GM06990 (cell line): Measurements from ENCODE around the gene SLC34A1.

Source experiments
- DNase-seq: peaks from one replicate; pipeline ENCODE4 v3.0.0-alpha.2; 2011; ENCODE audit not compliant: insufficient read length; ENCODE audit errors: extremely low read depth
- H3K27me3 ChIP-seq: replicated peaks from 2 replicates; pipeline ENCODE4 v1.6.0; 2011; ENCODE audit warnings: low read length; ENCODE audit not compliant: control insufficient read depth, insufficient read depth
- H3K36me3 ChIP-seq: 2 replicates; pipeline ENCODE4 v1.5.1; 2011; ENCODE audit warnings: low read length; ENCODE audit not compliant: control insufficient read depth, insufficient read depth
- H3K4me3 ChIP-seq: replicated peaks from 2 replicates; pipeline ENCODE4 v1.5.1; 2011; ENCODE audit warnings: low read depth, mild to moderate bottlenecking, control low read depth, low read length
- CTCF ChIP-seq: IDR thresholded peaks from 2 replicates; pipeline ENCODE4 v1.5.1; 2011; ENCODE audit warnings: low read length, control low read depth, mild to moderate bottlenecking, inconsistent platforms; ENCODE audit not compliant: insufficient read depth, poor library complexity, severe bottlenecking

The SLC34A1 gene

DNA sequence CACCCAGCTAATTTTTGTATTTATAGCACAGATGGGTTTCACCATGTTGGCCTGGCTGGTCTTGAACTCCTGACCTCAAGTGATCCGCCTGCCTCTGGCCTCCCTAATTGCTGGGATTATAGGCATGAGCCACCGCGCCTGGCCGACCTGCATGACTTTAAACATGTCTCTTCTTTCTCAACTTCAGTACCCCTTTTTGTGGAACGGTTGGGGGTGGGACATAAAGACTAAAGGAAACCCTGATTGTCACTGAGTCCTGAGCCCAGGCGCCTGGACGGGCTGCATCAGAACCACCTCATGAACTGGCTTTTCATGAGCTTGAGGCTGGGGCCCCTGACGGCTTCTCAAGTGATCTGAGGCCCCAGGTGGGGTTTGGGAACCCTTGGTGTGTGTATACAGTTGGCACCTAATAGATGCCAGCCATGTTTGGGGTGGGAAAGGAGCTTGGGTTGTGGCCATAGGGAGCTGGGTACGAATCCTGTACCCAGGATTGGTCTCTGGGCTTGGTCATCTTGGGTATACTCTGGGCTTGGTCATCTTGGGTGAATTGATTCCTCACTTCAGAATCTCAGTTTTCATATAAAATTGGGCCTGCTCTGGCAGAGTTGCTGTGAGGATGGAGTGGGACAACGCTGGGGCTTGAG lies 44.5 kb downstream of the SLC34A1 start:
- Histone ChIP-seq H3K4me3 (peak overlapping the region; percentile 86), H3K27me3 (no peaks in the 10 kb centered on the region), H3K36me3 (peaks cover 23% of the 10 kb centered on the region)
- no peak for TF ChIP-seq CTCF
- no peak for DNase-seq

GRCh38 chr5:177429248-177430040 lies 45.2 kb downstream of the SLC34A1 start:
- Histone ChIP-seq H3K36me3 (peaks cover 29% of the 10 kb centered on the region), H3K4me3 (peak overlapping the region; percentile 86), H3K27me3 (no peaks in the 10 kb centered on the region)
- TF ChIP-seq CTCF = no peak
- peak; percentile 77 for DNase-seq

DNA sequence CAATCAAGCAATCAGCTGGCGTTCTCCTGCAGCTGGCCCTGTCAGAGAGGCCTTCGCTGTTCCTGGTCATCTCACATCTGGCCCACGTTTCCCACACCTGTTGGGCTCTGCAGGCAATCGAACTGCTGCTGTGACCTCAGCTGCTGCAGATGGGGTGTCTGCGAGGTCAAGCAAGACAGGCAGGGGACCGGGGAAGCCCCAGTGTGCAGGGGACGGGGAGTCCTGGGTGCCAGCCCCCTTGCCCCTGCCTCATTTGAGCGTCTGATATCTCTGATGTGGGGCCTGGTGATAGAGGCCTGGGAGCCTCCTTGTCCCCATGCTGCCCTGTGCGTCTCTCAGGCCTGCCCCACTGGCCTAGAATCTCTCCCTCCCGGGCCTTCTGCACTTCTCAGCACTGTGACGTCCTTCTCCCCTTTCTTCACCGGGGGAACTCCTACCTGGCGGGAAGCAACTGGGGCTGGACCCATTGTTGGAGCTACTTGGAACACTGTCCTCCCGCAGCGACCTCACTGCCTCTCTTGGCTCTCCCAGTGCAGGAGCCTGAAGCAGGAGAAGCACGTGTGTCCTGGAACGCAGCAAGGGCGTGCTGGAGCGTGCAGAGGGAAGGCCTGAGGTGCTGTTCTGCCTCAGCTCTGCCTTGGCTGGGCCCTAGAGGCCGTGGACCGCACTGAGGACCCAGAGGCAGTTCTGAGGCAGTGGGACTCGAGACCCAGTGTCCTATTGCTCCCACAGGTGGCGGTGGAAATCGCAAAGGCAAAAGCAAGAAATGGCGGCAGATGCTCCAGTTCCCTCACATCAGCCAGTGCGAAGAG lies 46.1 kb downstream of the SLC34A1 start:
- Histone ChIP-seq H3K36me3 (peaks cover 38% of the 10 kb centered on the region), H3K4me3 (peak overlapping the region; percentile 7; the same call in 1 of the 2 replicates), H3K27me3 (no peaks in the 10 kb centered on the region)
- DNase-seq = peak; percentile 69
- TF ChIP-seq CTCF = no peak

- Histone ChIP-seq H3K27me3 (no peaks in the 10 kb centered on the region), H3K4me3 (no peak overlapping the region), H3K36me3 (peaks cover 39% of the 10 kb centered on the region)
- no peak for TF ChIP-seq CTCF
- peak; percentile 49 for DNase-seq
Measured at GRCh38 chr5:177430972-177431316, 46.7 kb downstream of the SLC34A1 start.

DNA sequence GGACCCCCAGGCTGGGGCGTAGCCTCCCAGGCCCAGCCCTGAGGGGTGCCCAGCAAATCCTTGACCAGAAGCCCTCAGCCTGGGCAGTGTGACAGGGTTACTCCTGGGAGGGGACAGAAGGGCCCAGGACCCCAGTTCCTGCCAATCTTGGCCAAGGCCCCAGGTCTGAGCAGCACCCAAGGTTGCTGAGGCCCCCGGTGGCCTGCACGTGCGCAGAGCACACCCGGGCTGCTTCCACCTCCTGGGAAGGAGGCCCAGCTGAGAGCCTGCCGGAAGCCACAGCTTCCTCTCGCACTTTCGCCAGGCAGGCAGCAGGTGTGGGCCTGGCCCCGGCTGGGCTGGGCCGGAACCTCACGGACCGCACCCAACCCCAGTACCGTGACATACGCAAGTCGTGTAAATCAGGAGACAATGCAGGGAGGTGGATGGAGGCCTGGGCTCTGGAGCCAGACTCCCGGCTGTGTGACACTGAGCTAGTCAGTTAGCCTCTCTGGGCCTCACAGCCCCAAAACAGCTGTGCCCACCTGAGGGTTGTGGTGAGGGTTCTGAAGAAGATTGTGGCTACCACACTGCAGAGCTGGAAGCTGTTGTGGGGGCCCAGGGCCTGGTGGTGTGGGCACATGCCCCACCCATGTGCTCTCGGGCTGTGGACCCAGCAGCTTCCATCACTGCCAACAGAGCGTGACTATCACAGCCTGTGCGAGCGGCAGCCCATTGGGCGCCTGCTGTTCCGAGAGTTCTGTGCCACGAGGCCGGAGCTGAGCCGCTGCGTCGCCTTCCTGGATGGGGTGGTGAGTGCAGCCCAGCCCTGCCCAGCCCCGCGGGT lies 47.3 kb downstream of the SLC34A1 start:
- no peak for TF ChIP-seq CTCF
- H3K4me3 ChIP-seq = peak overlapping the region; percentile 36
- peak; percentile 95 for DNase-seq
- H3K36me3 ChIP-seq = peaks cover 43% of the 10 kb centered on the region
- H3K27me3 ChIP-seq = no peaks in the 10 kb centered on the region
